ENCODE results near the gene RXFP2.

RXFP2 gene

DNA sequence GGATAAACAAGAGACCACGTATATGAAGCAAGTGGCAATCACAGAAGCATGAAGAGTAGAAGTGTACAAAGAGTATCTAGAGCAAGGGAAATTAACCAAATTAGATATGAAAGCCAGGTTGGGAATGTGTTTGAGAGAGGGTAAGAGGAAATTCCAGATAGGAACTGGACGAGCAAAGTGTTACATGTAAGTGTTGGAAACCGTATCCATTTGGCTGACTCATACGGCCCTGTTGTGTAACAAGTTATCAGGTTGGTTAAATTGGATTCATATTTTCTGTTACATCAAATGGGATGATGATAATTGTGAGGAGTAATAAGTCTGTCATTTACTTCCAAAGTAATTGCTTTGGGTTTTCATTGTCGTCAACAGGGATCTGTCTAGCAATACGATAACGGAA is 46.7 kb downstream of the RXFP2 start:
- H3K4me3 ChIP-seq (replicated peaks; ENCODE audit: insufficient read depth, low read length) = no peak overlapping the region
- H3K27ac ChIP-seq (replicated peaks) = no peak overlapping the region
- TF ChIP-seq, protein P1, sequence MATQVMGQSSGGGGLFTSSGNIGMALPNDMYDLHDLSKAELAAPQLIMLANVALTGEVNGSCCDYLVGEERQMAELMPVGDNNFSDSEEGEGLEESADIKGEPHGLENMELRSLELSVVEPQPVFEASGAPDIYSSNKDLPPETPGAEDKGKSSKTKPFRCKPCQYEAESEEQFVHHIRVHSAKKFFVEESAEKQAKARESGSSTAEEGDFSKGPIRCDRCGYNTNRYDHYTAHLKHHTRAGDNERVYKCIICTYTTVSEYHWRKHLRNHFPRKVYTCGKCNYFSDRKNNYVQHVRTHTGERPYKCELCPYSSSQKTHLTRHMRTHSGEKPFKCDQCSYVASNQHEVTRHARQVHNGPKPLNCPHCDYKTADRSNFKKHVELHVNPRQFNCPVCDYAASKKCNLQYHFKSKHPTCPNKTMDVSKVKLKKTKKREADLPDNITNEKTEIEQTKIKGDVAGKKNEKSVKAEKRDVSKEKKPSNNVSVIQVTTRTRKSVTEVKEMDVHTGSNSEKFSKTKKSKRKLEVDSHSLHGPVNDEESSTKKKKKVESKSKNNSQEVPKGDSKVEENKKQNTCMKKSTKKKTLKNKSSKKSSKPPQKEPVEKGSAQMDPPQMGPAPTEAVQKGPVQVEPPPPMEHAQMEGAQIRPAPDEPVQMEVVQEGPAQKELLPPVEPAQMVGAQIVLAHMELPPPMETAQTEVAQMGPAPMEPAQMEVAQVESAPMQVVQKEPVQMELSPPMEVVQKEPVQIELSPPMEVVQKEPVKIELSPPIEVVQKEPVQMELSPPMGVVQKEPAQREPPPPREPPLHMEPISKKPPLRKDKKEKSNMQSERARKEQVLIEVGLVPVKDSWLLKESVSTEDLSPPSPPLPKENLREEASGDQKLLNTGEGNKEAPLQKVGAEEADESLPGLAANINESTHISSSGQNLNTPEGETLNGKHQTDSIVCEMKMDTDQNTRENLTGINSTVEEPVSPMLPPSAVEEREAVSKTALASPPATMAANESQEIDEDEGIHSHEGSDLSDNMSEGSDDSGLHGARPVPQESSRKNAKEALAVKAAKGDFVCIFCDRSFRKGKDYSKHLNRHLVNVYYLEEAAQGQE (IDR thresholded peaks at IDR 0.05; ENCODE audit: insufficient replicate concordance, low read depth) = no peak
- TF ChIP-seq SPI1 (IDR thresholded peaks at IDR 0.05; ENCODE audit: borderline replicate concordance, low read depth) = no peak
- DNase-seq (ENCODE audit: low read depth in 1 of 2, low spot score in 1 of 2) = no peak
- H3K27me3 ChIP-seq (ENCODE audit: insufficient read depth, poor library complexity, severe bottlenecking) = no peaks in the 10 kb centered on the region

DNA sequence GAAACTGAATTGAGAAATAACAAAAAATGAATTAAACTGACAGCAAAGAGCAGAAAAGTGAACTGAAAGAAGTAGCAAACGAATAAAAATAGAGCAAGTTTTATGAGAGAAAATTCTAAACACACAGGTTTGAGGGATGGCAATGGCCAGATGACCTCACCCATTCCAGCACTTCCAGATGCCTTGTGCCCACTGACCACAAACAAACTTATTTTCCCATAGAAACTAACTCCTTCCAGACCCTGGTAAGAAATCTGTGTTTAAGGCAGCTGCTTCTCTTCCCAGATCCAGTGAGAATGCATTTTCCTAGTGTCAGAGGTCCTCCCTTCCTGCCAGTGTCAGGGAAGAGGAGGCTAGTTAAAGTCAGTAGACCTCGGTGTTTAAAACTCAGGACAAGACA is 51.7 kb downstream of the RXFP2 start:
- TF ChIP-seq, protein P2, sequence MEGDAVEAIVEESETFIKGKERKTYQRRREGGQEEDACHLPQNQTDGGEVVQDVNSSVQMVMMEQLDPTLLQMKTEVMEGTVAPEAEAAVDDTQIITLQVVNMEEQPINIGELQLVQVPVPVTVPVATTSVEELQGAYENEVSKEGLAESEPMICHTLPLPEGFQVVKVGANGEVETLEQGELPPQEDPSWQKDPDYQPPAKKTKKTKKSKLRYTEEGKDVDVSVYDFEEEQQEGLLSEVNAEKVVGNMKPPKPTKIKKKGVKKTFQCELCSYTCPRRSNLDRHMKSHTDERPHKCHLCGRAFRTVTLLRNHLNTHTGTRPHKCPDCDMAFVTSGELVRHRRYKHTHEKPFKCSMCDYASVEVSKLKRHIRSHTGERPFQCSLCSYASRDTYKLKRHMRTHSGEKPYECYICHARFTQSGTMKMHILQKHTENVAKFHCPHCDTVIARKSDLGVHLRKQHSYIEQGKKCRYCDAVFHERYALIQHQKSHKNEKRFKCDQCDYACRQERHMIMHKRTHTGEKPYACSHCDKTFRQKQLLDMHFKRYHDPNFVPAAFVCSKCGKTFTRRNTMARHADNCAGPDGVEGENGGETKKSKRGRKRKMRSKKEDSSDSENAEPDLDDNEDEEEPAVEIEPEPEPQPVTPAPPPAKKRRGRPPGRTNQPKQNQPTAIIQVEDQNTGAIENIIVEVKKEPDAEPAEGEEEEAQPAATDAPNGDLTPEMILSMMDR (IDR thresholded peaks at IDR 0.05; ENCODE audit: insufficient read depth, low read length) = no peak
- TF ChIP-seq POLR2AphosphoS5 (IDR thresholded peaks at IDR 0.05; ENCODE audit: low read depth) (no peak), GABPA (IDR thresholded peaks at IDR 0.05; ENCODE audit: low read depth) (no peak), SPI1 (IDR thresholded peaks at IDR 0.05; ENCODE audit: borderline replicate concordance, low read depth) (no peak)
- TF ChIP-seq, protein P1 (IDR thresholded peaks at IDR 0.05; ENCODE audit: insufficient replicate concordance, low read depth) = no peak
- no peak for DNase-seq (ENCODE audit: low read depth in 1 of 2, low spot score in 1 of 2)
- no peak overlapping the region for H3K4me3 ChIP-seq (replicated peaks; ENCODE audit: insufficient read depth, low read length)
- H3K27ac ChIP-seq (replicated peaks) = no peak overlapping the region
- H3K27me3 ChIP-seq (ENCODE audit: insufficient read depth, poor library complexity, severe bottlenecking) = no peaks in the 10 kb centered on the region

DNA sequence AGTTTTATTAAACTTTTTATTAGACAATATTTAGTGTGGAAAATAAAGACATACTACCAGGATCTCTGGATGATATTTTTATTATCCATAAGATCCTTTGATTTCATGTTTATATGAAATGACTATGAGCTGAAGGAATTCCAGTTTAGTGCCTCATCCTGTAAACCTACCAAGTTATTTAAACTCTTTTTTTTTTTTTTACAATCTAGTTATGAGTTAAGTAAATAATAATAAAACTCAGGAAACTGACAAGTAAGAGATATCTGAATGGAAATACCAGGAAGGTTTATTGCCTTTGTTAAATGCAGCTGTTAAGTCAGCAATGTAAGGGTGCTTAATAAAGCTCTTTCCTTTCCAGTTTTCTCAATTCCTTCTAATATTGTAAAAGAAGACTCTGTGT is 53.9 kb downstream of the RXFP2 start:
- no peak overlapping the region for H3K4me3 ChIP-seq (replicated peaks; ENCODE audit: insufficient read depth, low read length)
- H3K27me3 ChIP-seq (ENCODE audit: insufficient read depth, poor library complexity, severe bottlenecking) = no peaks in the 10 kb centered on the region
- H3K27ac ChIP-seq (replicated peaks) = no peak overlapping the region
- TF ChIP-seq SPI1 (IDR thresholded peaks at IDR 0.05; ENCODE audit: borderline replicate concordance, low read depth) = no peak
- DNase-seq (ENCODE audit: low read depth in 1 of 2, low spot score in 1 of 2) = no peak

DNA sequence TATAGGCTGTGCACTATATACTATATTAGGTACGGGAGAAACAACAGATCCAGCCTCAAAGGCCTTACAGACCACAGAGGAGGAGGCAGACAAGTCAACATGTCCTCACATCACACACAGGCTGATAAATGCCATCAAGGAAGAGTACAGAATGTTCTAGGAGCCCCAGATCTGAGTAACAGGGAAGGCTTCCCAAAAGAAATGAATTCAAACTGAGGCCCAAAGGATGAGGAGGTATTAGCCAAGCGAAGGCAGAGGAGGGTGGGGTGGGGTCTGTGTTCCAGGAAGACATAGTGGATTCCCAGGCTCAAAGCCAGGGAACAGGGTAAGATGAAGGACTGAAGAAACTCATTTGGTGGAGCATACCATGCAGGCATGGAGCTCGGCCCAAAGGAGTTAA is 55.1 kb downstream of the RXFP2 start:
- H3K27me3 ChIP-seq (ENCODE audit: insufficient read depth, poor library complexity, severe bottlenecking) = no peaks in the 10 kb centered on the region
- no peak for DNase-seq (ENCODE audit: low read depth in 1 of 2, low spot score in 1 of 2)
- TF ChIP-seq, protein P1 (IDR thresholded peaks at IDR 0.05; ENCODE audit: insufficient replicate concordance, low read depth) = no peak
- TF ChIP-seq SPI1 (IDR thresholded peaks at IDR 0.05; ENCODE audit: borderline replicate concordance, low read depth) (no peak), GABPA (IDR thresholded peaks at IDR 0.05; ENCODE audit: low read depth) (no peak), POLR2AphosphoS5 (IDR thresholded peaks at IDR 0.05; ENCODE audit: low read depth) (no peak)
- TF ChIP-seq, protein P2 (IDR thresholded peaks at IDR 0.05; ENCODE audit: insufficient read depth, low read length) = no peak
- no peak overlapping the region for H3K27ac ChIP-seq (replicated peaks)
- H3K4me3 ChIP-seq (replicated peaks; ENCODE audit: insufficient read depth, low read length) = no peak overlapping the region
